Thyroid gland (tissue), 4 donors: Measurements from ENCODE around the gene SELENOK. TPM values are rescaled to one million over a fixed set of nuclear protein-coding genes. Genes with fewer than 3 reads are reported as not detected.

Experiments
- DNase-seq, 2 donors: peaks; one replicate each; pipeline ENCODE4 v3.0.0-alpha.2; 2019
- H3K27ac ChIP-seq, 3 donors: fragments of 200-600 bp; sonication (generic); 1 replicate in 2 of 3; 2 replicates in 1 of 3; pipeline ENCODE4 v1.5.1; 2016 to 2019; ENCODE audit warnings: mild to moderate bottlenecking in 1 of 3, moderate library complexity in 1 of 3
- H3K27me3 ChIP-seq: fragments of 200-600 bp; sonication (generic); one replicate; pipeline ENCODE4 v1.5.1; 2019
- H3K36me3 ChIP-seq, 2 donors: fragments of 200-600 bp; sonication (generic); one replicate each; pipeline ENCODE4 v1.5.1; 2016 to 2019
- H3K4me1 ChIP-seq, 2 donors: fragments of 200-600 bp; sonication (generic); one replicate each; pipeline ENCODE4 v1.5.1; 2017 to 2019
- H3K4me3 ChIP-seq, 3 donors: fragments of 200-600 bp; sonication (generic); replicated peaks in 1 of 3; 1 replicate in 2 of 3; 2 replicates in 1 of 3; pipeline ENCODE4 v1.5.1; 2016; ENCODE audit warnings: mild to moderate bottlenecking in 1 of 3
- H3K9me3 ChIP-seq: fragments of 200-600 bp; sonication (generic); one replicate; pipeline ENCODE4 v1.5.1; 2017
- POLR2A ChIP-seq, 2 donors: fragments of 450-650 bp; IDR thresholded peaks; one replicate each; pipeline ENCODE4 v1.6.1; 2017; ENCODE audit warnings: antibody characterized with exemption in 2 of 2, mild to moderate bottlenecking in 2 of 2, moderate library complexity in 1 of 2
- WGBS, 2 donors: methylation state at CpG; one replicate each; pipeline ENCODE4 v1.1.5; 2017; 5-methylcytosine and 5-hydroxymethylcytosine counted together
- intact Hi-C: fragments of 100-400 bp; cut with DNase I; formaldehyde crosslinking; loops from one replicate; pipeline ENCODE4 v1.15.1; 2023
- total RNA-seq, 4 donors: library from RNA; depleted of rRNA; stranded (reverse); fragments of >200 nt; gene quantifications; one replicate each; pipeline ENCODE4 v1.2.3, GENCODE V29; 2016
- TF ChIP-seq, protein P1 (sequence below), 6 experiments: fragments of 200-600 bp in 3 of 6; fragments of 450-650 bp in 3 of 6; sonication (generic) in 3 of 6; IDR thresholded peaks; one replicate each; pipeline ENCODE4 v1.5.1; 2016 to 2019; ENCODE audit warnings: antibody characterized with exemption in 6 of 6, mild to moderate bottlenecking in 2 of 6, inconsistent platforms in 1 of 6, moderate library complexity in 1 of 6

Gene SELENOK
- total RNA-seq, 4 donors from 2014 or later = 79.0 to 132 (median 124) TPM

DNA sequence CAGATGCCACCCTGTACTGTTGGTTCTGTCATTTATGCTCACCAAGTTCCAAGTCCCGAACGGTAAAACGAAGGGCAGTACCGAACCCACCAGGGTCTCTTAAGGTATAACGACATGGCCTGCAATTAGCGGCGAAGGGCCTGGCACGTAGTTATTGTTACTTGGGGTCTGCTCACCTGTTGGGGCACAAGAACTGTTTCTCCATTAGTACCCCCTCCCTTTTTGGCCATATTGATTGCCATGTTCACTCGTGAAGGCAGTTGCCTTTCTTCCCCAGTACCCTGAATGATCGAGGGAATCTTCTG is 44.9 kb downstream of the SELENOK start:
- peak overlapping the region in 1 of 3 donors; percentile 71 for H3K4me3 ChIP-seq
- H3K27ac ChIP-seq = no peak overlapping the region
- intact Hi-C loops = no loop called here
- WGBS, 2 donors = 63 to 68% methylated on average over 9 to 10 of the region's 10 CpGs
- TF ChIP-seq, protein P1, sequence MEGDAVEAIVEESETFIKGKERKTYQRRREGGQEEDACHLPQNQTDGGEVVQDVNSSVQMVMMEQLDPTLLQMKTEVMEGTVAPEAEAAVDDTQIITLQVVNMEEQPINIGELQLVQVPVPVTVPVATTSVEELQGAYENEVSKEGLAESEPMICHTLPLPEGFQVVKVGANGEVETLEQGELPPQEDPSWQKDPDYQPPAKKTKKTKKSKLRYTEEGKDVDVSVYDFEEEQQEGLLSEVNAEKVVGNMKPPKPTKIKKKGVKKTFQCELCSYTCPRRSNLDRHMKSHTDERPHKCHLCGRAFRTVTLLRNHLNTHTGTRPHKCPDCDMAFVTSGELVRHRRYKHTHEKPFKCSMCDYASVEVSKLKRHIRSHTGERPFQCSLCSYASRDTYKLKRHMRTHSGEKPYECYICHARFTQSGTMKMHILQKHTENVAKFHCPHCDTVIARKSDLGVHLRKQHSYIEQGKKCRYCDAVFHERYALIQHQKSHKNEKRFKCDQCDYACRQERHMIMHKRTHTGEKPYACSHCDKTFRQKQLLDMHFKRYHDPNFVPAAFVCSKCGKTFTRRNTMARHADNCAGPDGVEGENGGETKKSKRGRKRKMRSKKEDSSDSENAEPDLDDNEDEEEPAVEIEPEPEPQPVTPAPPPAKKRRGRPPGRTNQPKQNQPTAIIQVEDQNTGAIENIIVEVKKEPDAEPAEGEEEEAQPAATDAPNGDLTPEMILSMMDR (IDR thresholded peaks at IDR 0.05) = no peak
- TF ChIP-seq POLR2A (IDR thresholded peaks at IDR 0.05) = no peak
- no peak for DNase-seq
- no peaks in the 10 kb centered on the region for H3K27me3 ChIP-seq
- H3K9me3 ChIP-seq = no peaks in the 10 kb centered on the region
- H3K4me1 ChIP-seq = peaks cover 24 to 37% of the 10 kb centered on the region in 2 donors
- no peaks in the 10 kb centered on the region for H3K36me3 ChIP-seq

DNA sequence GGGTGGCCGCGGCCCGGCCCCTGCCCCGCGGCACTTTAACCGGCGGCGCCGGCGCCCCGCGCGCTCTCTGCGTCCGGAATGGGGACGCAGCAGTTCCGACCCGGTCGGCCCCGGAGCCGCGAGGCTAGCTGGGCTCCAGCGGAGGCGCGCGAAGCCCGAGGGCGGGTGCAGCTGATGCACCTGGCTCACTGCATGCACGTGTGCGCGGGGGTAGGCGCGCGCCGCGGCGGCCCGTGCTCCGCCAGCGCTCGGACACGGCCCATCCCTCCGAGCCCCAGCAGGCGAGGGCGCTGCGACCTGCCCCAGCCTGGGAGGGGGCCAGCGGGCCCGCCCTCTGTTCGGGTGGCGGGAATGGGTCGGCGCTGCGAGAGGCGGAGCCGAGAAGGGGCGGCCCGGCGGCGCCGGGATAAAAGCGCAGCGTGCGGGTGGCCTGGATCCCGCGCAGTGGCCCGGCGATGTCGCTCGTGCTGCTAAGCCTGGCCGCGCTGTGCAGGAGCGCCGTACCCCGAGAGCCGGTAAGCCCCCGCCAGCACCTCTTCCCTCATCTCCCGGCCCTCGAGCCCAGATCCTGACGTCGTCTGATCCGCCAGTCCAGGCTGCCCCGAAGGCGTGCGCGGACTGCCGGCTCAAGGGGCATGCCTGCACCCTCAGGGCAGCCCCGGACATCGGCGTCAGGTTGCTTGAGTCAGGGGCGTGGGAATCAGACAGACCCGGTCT is 45.4 kb downstream of the SELENOK start, which contains the start of the genes CHDH and IL17RB:
Gene CHDH (minus strand): TSS at position 286 of the 717 bp plus-strand sequence. CDS start 22,411 bp downstream, outside the sequence.
Gene IL17RB (plus strand): TSS at position 435 of the 717 bp plus-strand sequence. CDS start 21 bp downstream, at position 456.
- H3K27ac ChIP-seq = peak within 1 kb of the TSS; percentile 5 to 80 (median 75)
- H3K9me3 ChIP-seq = no peaks in the 10 kb centered on the region
- peak; percentile 72 to 76 for DNase-seq
- peak within 1 kb of the TSS; percentile 24 to 71 (median 59) for H3K4me3 ChIP-seq
- 6% methylated on average over 5 of the region's 91 CpGs; no CpG with 5 or more reads in 1 of the 2 donors for WGBS, 2 donors
- no peaks in the 10 kb centered on the region for H3K27me3 ChIP-seq
- TF ChIP-seq, protein P1 (IDR thresholded peaks at IDR 0.05) = no peak
- TF ChIP-seq POLR2A (IDR thresholded peaks at IDR 0.05) = peak in 1 of 2 donors; percentile 74
- H3K4me1 ChIP-seq = peaks cover 24 to 37% of the 10 kb centered on the region in 2 donors
- intact Hi-C loops = no loop called here
- no peaks in the 10 kb centered on the region for H3K36me3 ChIP-seq

DNA sequence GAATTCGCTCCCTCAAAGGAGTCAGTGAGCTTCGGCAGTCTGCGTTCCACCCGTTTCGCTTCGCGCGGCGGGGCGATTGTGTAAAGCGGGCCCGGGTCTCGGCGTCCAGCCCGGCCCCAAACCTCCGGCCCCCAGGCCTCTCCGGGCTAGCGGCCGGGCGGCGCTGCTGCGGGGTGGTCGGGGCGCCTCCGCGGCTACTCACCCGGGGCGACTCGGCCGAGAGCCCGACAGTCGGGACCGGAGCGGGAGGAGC is 45.9 kb downstream of the SELENOK start:
- Histone ChIP-seq H3K27ac (peak overlapping the region; percentile 5 to 80 (median 75)), H3K36me3 (no peaks in the 10 kb centered on the region), H3K27me3 (no peaks in the 10 kb centered on the region), H3K4me3 (peak overlapping the region; percentile 24 to 71 (median 59)), H3K4me1 (peaks cover 24 to 37% of the 10 kb centered on the region in 2 donors), H3K9me3 (no peaks in the 10 kb centered on the region)
- no CpG with 5 or more reads among the region's 34 CpGs for WGBS, 2 donors
- DNase-seq = no peak
- intact Hi-C loops = no loop called here
- TF ChIP-seq, protein P1 (IDR thresholded peaks at IDR 0.05) = no peak
- no peak for TF ChIP-seq POLR2A (IDR thresholded peaks at IDR 0.05)

DNA sequence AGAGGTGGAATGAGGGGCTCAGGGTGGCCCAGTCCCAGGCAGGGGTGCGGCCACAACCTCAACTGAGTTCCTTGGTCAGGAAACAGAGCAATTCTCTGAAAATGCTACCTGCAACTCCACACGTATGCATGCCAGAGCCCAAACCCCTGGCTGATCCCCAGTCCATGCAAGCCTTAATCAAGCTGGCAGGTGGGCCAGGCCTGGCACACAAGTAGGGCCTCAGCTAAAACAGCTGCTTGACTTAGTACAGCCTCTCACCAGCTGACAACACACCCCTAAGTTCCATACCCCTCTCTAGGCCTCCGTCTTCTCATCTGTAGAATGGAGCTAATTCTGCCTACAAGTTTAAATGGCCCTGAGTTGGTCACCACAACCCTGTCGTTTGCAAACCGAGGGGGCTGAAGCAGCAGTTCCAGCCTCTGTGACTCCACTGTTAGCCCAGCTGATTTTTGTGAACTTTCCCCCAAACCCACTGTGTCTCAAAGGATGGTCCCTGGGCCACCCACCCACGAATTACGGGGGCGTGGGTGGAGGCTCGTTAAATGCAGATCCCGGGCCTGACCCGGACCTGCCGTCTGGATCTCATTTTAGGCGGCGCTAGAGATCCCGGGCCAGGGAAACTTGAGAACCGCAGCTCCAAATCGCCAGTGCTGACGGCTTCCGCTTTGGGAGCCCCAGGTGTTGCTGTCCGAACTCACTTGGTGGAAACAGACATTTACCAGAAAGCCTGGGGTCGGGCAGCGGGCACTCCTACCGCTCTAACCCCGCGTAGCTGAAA is 46.4 kb downstream of the SELENOK start:
- peak; percentile 66 to 73 for DNase-seq
- peak overlapping the region; percentile 5 to 80 (median 75) for H3K27ac ChIP-seq

More for the DNA sequence above, 46.4 kb downstream of the SELENOK start:
- Histone ChIP-seq H3K36me3 (no peaks in the 10 kb centered on the region), H3K4me1 (peaks cover 24 to 37% of the 10 kb centered on the region in 2 donors), H3K9me3 (no peaks in the 10 kb centered on the region), H3K27me3 (no peaks in the 10 kb centered on the region), H3K4me3 (peak overlapping the region; percentile 24 to 71 (median 59))
- TF ChIP-seq, protein P1 (IDR thresholded peaks at IDR 0.05) = peak in 4 of 6 experiments; percentile 15 to 43 (median 21)
- TF ChIP-seq POLR2A (IDR thresholded peaks at IDR 0.05) = no peak
- 27 to 89% methylated on average over 5 to 14 of the region's 25 CpGs for WGBS, 2 donors
- intact Hi-C loops = no loop called here
